ENCODE data around the gene LPXN.

- TF ChIP-seq CTCF (IDR thresholded peaks at IDR 0.05), result no peak
- no peak for TF ChIP-seq EP300 (IDR thresholded peaks at IDR 0.05)
Measured at GRCh38 chr11:58526721-58527120, 48.9 kb downstream of the LPXN start.
